Mesenchymal stem cell (in vitro differentiated cells and primary cell): ENCODE measurements around the gene SENP7.

Experiments
- DNase-seq: peaks from one replicate; pipeline ENCODE4 v3.0.0-alpha.2; 2013
- H2AFZ ChIP-seq: one replicate; pipeline ENCODE4 v1.6.1; 2013; ENCODE audit warnings: low read depth, mild to moderate bottlenecking, control low read depth, inconsistent platforms, low read length, moderate library complexity
- H2AK5ac ChIP-seq: 2 replicates; pipeline ENCODE4 v1.6.1; 2013; ENCODE audit warnings: low read length, moderate library complexity, mild to moderate bottlenecking, inconsistent platforms; ENCODE audit not compliant: severe bottlenecking
- H2BK120ac ChIP-seq: one replicate; pipeline ENCODE4 v1.6.1; 2013; ENCODE audit warnings: low read depth, mild to moderate bottlenecking, inconsistent platforms, low read length, moderate library complexity
- H2BK12ac ChIP-seq, 2 experiments: one replicate each; pipeline ENCODE4 v1.6.1; 2013; ENCODE audit warnings: inconsistent platforms in 2 of 2, low read length in 2 of 2, mild to moderate bottlenecking in 2 of 2, moderate library complexity in 2 of 2, control low read depth in 1 of 2
- H2BK15ac ChIP-seq: one replicate; pipeline ENCODE4 v1.6.1; 2013; ENCODE audit warnings: mild to moderate bottlenecking, low read depth, inconsistent platforms; ENCODE audit not compliant: poor library complexity, severe bottlenecking
- H2BK5ac ChIP-seq: 2 replicates; pipeline ENCODE4 v1.6.1; 2013; ENCODE audit warnings: low read depth, mild to moderate bottlenecking, low read length, control low read depth, inconsistent platforms; ENCODE audit not compliant: poor library complexity, severe bottlenecking
- H3K14ac ChIP-seq, 2 experiments: one replicate each; pipeline ENCODE4 v1.6.1; 2013; ENCODE audit warnings: inconsistent platforms in 2 of 2, low read length in 2 of 2, control low read depth in 1 of 2, mild to moderate bottlenecking in 1 of 2, moderate library complexity in 1 of 2
- H3K18ac ChIP-seq, 2 experiments: one replicate each; pipeline ENCODE4 v1.6.1; 2013; ENCODE audit warnings: inconsistent platforms in 2 of 2, low read length in 2 of 2, control low read depth in 1 of 2, low read depth in 1 of 2, mild to moderate bottlenecking in 1 of 2
- H3K23ac ChIP-seq, 2 experiments: one replicate each; pipeline ENCODE4 v1.6.1; 2013; ENCODE audit warnings: inconsistent platforms in 2 of 2, low read length in 2 of 2, mild to moderate bottlenecking in 2 of 2, moderate library complexity in 2 of 2, control low read depth in 1 of 2
- H3K27ac ChIP-seq: 2 replicates; pipeline ENCODE4 v1.5.1; 2013; ENCODE audit warnings: mild to moderate bottlenecking, moderate library complexity, low read length, control low read depth, inconsistent platforms; ENCODE audit not compliant: poor library complexity, severe bottlenecking
- H3K27me3 ChIP-seq, 2 experiments: 2 replicates each; pipeline versions ENCODE4 v1.6.1 to v1.7.0; 2013; ENCODE audit warnings: low read length in 2 of 2, mild to moderate bottlenecking in 2 of 2, moderate library complexity in 2 of 2, control low read depth in 1 of 2, inconsistent platforms in 1 of 2; ENCODE audit not compliant: control insufficient read depth in 1 of 2, insufficient read depth in 1 of 2
- H3K36me3 ChIP-seq, 2 experiments: 2 replicates each; pipeline versions ENCODE4 v1.6.1 to v1.7.0; 2013; ENCODE audit warnings: low read length in 2 of 2, control low read depth in 1 of 2, inconsistent platforms in 1 of 2, low read depth in 1 of 2, mild to moderate bottlenecking in 1 of 2; ENCODE audit not compliant: insufficient read depth in 2 of 2, control insufficient read depth in 1 of 2
- H3K4ac ChIP-seq, 2 experiments: one replicate each; pipeline ENCODE4 v1.6.1; 2013; ENCODE audit warnings: inconsistent platforms in 2 of 2, low read length in 2 of 2, mild to moderate bottlenecking in 2 of 2, moderate library complexity in 2 of 2, control low read depth in 1 of 2, low read depth in 1 of 2
- H3K4me1 ChIP-seq: 2 replicates; pipeline ENCODE4 v1.6.1; 2013; ENCODE audit warnings: low read depth, low read length, control low read depth; ENCODE audit not compliant: control insufficient read depth, insufficient read depth
- H3K4me2 ChIP-seq: 2 replicates; pipeline ENCODE4 v1.6.1; 2013; ENCODE audit warnings: low read length, mild to moderate bottlenecking, inconsistent platforms; ENCODE audit not compliant: poor library complexity, severe bottlenecking
- H3K4me3 ChIP-seq, 2 experiments: 2 replicates each; pipeline versions ENCODE4 v1.5.1 to v1.7.0; 2013; ENCODE audit warnings: low read length in 2 of 2, mild to moderate bottlenecking in 2 of 2, control low read depth in 1 of 2, low read depth in 1 of 2; ENCODE audit not compliant: insufficient read depth in 1 of 2
- H3K79me1 ChIP-seq: replicated peaks from 2 replicates; pipeline ENCODE4 v1.6.1; 2013; ENCODE audit warnings: mild to moderate bottlenecking, control low read depth, low read length, inconsistent platforms; ENCODE audit not compliant: poor library complexity, severe bottlenecking
- H3K9ac ChIP-seq: 2 replicates; pipeline ENCODE4 v1.7.0; 2013; ENCODE audit warnings: mild to moderate bottlenecking, low read length, moderate library complexity
- H3K9me3 ChIP-seq: 2 replicates; pipeline ENCODE4 v1.7.0; 2013; ENCODE audit warnings: mild to moderate bottlenecking, low read length; ENCODE audit not compliant: control insufficient read depth
- H4K8ac ChIP-seq: one replicate; pipeline ENCODE4 v1.6.1; 2013; ENCODE audit warnings: inconsistent platforms, mild to moderate bottlenecking, low read length, moderate library complexity
- H4K91ac ChIP-seq: one replicate; pipeline ENCODE4 v1.6.1; 2013; ENCODE audit warnings: mild to moderate bottlenecking, low read length, inconsistent platforms
- WGBS: methylation state at CpG from one replicate; pipeline ENCODE4 v1.1.7; 2013; ENCODE audit warnings: mixed read lengths; 5-methylcytosine and 5-hydroxymethylcytosine counted together

Gene SENP7

DNA sequence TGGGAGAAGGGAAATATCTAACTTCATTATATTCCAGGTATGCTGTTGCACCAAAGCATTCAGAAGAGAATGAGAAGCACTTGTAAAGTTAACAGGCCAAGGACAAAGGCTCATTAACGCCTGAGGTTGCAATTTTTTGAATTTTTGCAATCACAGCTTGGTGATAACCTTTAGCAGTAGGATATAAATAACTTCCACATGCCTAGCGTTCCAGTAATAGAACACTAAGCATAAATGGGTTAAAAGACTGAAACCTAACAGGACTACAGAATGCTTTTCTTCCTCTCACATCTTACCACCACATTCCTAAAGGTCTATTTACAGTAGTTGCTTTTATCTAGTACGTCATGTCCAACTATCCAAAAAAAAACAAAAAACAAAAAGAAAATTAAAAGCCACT is 135.2 kb downstream of the SENP7 start:
- H3K27ac ChIP-seq = peak overlapping the region; percentile 76
- no peak overlapping the region for H3K4me2 ChIP-seq
- no peaks in the 10 kb centered on the region for H3K36me3 ChIP-seq
- H2AFZ ChIP-seq = no peak overlapping the region
- H3K9ac ChIP-seq = no peak overlapping the region
- no peak overlapping the region for H3K4ac ChIP-seq
- no peak overlapping the region for H4K91ac ChIP-seq
- no peak overlapping the region for H2BK12ac ChIP-seq
- H3K9me3 ChIP-seq = peaks cover 17% of the 10 kb centered on the region
- H3K27me3 ChIP-seq = no peaks in the 10 kb centered on the region
- H4K8ac ChIP-seq = no peak overlapping the region
- no peak overlapping the region for H2BK5ac ChIP-seq
- peaks cover 6% of the 10 kb centered on the region for H3K79me1 ChIP-seq
- no peak overlapping the region for H2BK15ac ChIP-seq
- no peak overlapping the region for H2BK120ac ChIP-seq
- H2AK5ac ChIP-seq = no peak overlapping the region
- 41% methylated on average over 3 of the region's 3 CpGs for WGBS
- H3K23ac ChIP-seq = no peak overlapping the region
- no peaks in the 10 kb centered on the region for H3K4me1 ChIP-seq
- H3K18ac ChIP-seq = no peak overlapping the region
- H3K14ac ChIP-seq = no peak overlapping the region
- DNase-seq = peak; percentile 47
- no peak overlapping the region for H3K4me3 ChIP-seq

- DNase-seq = no peak
- Histone ChIP-seq H2BK120ac (no peak overlapping the region), H2BK15ac (no peak overlapping the region), H2BK12ac (no peak overlapping the region), H3K23ac (no peak overlapping the region), H3K18ac (no peak overlapping the region), H3K79me1 (peaks cover 6% of the 10 kb centered on the region), H4K91ac (no peak overlapping the region), H3K27me3 (no peaks in the 10 kb centered on the region), H3K9ac (no peak overlapping the region), H2AFZ (no peak overlapping the region), H2AK5ac (no peak overlapping the region), H3K4me2 (no peak overlapping the region), H2BK5ac (no peak overlapping the region), H3K9me3 (peaks cover 17% of the 10 kb centered on the region), H3K4me3 (no peak overlapping the region), H3K27ac (peak overlapping the region; percentile 76), H4K8ac (no peak overlapping the region), H3K4me1 (no peaks in the 10 kb centered on the region), H3K4ac (no peak overlapping the region), H3K14ac (no peak overlapping the region), H3K36me3 (no peaks in the 10 kb centered on the region)
- WGBS = 65% methylated on average over 3 of the region's 4 CpGs
These were observed 135.8 kb downstream of the SENP7 start for GRCh38 chr3:101377209-101377608.

GRCh38 chr3:101375586-101375985 is 137.4 kb downstream of the SENP7 start:
- H2BK5ac ChIP-seq = no peak overlapping the region
- no peak overlapping the region for H3K14ac ChIP-seq
- no peak overlapping the region for H3K4me2 ChIP-seq
- H3K9ac ChIP-seq = no peak overlapping the region
- no peaks in the 10 kb centered on the region for H3K4me1 ChIP-seq
- no peak for DNase-seq
- H2AFZ ChIP-seq = no peak overlapping the region
- no peak overlapping the region for H2BK15ac ChIP-seq
- no peak overlapping the region for H2AK5ac ChIP-seq
- no peak overlapping the region for H2BK12ac ChIP-seq
- H3K23ac ChIP-seq = no peak overlapping the region
- H4K91ac ChIP-seq = no peak overlapping the region
- H4K8ac ChIP-seq = no peak overlapping the region
- H3K18ac ChIP-seq = no peak overlapping the region
- H2BK120ac ChIP-seq = no peak overlapping the region
- no peak overlapping the region for H3K4me3 ChIP-seq
- H3K27me3 ChIP-seq = no peaks in the 10 kb centered on the region
- peaks cover 0 to 4% of the 10 kb centered on the region in 2 experiments for H3K36me3 ChIP-seq
- peaks cover 17% of the 10 kb centered on the region for H3K9me3 ChIP-seq
- no peak overlapping the region for H3K4ac ChIP-seq
- H3K79me1 ChIP-seq = peaks cover 7% of the 10 kb centered on the region
- no peak overlapping the region for H3K27ac ChIP-seq

DNA sequence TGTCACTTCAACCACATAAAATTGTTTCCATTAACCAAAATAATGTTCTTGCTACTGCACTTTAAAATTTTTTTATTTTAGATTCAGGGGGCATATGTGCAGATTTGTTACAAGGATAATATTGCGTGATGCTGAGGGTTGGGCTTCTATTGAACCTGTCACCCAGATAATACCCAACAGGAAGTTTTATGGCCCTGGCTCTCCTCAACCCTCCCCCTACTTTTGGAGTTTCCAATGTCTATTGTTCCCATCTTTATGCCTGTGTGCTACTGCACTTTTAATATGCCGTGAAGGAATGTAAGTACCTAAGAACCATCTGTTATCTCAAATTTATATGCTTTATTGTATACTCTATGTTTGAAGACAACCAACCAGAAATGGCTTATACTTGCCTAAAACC is 150.6 kb downstream of the SENP7 start:
- H4K8ac ChIP-seq = no peak overlapping the region
- no peak overlapping the region for H2BK120ac ChIP-seq
- H3K4me2 ChIP-seq = no peak overlapping the region
- no peak overlapping the region for H3K9ac ChIP-seq
- H2BK5ac ChIP-seq = no peak overlapping the region
- H4K91ac ChIP-seq = no peak overlapping the region
- no peak overlapping the region for H3K14ac ChIP-seq
- peaks cover 2 to 49% of the 10 kb centered on the region in 2 experiments for H3K36me3 ChIP-seq
- 100% methylated on average over 1 of the region's 2 CpGs for WGBS
- no peak overlapping the region for H3K4me3 ChIP-seq
- no peak overlapping the region for H3K23ac ChIP-seq
- no peak overlapping the region for H3K18ac ChIP-seq
- no peak overlapping the region for H2AK5ac ChIP-seq
- H3K9me3 ChIP-seq = peaks cover 49% of the 10 kb centered on the region
- H3K4ac ChIP-seq = no peak overlapping the region
- no peak overlapping the region for H2BK12ac ChIP-seq
- H3K4me1 ChIP-seq = no peaks in the 10 kb centered on the region
- no peaks in the 10 kb centered on the region for H3K79me1 ChIP-seq
- H3K27me3 ChIP-seq = no peaks in the 10 kb centered on the region
- DNase-seq = no peak
- no peak overlapping the region for H3K27ac ChIP-seq
- no peak overlapping the region for H2AFZ ChIP-seq
- no peak overlapping the region for H2BK15ac ChIP-seq
